Mesothelial cell of epicardium (in vitro differentiated cells): Measurements from ENCODE around the gene ATP2C2. TPM values are rescaled to one million over a fixed set of nuclear protein-coding genes. Genes with fewer than 3 reads are reported as not detected.
A peak's percentile ranks its signal among the peaks of the same experiment; 100 is the strongest.

Experiments used
- DNase-seq, 2 experiments: peaks; one replicate each; pipeline ENCODE4 v3.0.0; 2021; ENCODE audit warnings: low spot score in 2 of 2; ENCODE audit not compliant: unreplicated experiment in 2 of 2
- H3K27ac Mint-ChIP-seq: 2 replicates; pipeline ENCODE4 v1.8.0; 2021; ENCODE audit warnings: mixed read lengths
- H3K27me3 Mint-ChIP-seq: 2 replicates; pipeline ENCODE4 v1.8.0; 2021; ENCODE audit warnings: low read depth, mixed read lengths
- H3K36me3 Mint-ChIP-seq: 2 replicates; pipeline ENCODE4 v1.8.0; 2021; ENCODE audit warnings: mixed read lengths
- H3K4me1 Mint-ChIP-seq: 2 replicates; pipeline ENCODE4 v1.8.0; 2021; ENCODE audit warnings: mixed read lengths
- H3K4me3 Mint-ChIP-seq: 2 replicates; pipeline ENCODE4 v1.8.0; 2021; ENCODE audit warnings: mild to moderate bottlenecking, moderate library complexity, mixed read lengths
- H3K9me3 Mint-ChIP-seq: 2 replicates; pipeline ENCODE4 v1.8.0; 2021; ENCODE audit warnings: mixed read lengths
- total RNA-seq: library from RNA; stranded (reverse); gene quantifications from 3 replicates; pipeline ENCODE4 v1.2.1, GENCODE V29; 2021
- TF ChIP-seq, protein P1 (sequence below): fragments of 200-600 bp; sonication (generic); IDR thresholded peaks from one replicate; pipeline ENCODE4 v1.5.0; 2021; ENCODE audit warnings: antibody characterized with exemption; ENCODE audit not compliant: unreplicated experiment

The ATP2C2 gene
- total RNA-seq, 1 donor from 2014 or later, result 47.7 TPM

- no peak for DNase-seq
- Mint-ChIP-seq H3K9me3 (no peaks in the 10 kb centered on the region), H3K4me1 (peaks cover 34% of the 10 kb centered on the region), H3K27me3 (no peaks in the 10 kb centered on the region), H3K36me3 (peaks cover 10% of the 10 kb centered on the region), H3K27ac (no peak overlapping the region), H3K4me3 (no peak overlapping the region)
- TF ChIP-seq, protein P1, sequence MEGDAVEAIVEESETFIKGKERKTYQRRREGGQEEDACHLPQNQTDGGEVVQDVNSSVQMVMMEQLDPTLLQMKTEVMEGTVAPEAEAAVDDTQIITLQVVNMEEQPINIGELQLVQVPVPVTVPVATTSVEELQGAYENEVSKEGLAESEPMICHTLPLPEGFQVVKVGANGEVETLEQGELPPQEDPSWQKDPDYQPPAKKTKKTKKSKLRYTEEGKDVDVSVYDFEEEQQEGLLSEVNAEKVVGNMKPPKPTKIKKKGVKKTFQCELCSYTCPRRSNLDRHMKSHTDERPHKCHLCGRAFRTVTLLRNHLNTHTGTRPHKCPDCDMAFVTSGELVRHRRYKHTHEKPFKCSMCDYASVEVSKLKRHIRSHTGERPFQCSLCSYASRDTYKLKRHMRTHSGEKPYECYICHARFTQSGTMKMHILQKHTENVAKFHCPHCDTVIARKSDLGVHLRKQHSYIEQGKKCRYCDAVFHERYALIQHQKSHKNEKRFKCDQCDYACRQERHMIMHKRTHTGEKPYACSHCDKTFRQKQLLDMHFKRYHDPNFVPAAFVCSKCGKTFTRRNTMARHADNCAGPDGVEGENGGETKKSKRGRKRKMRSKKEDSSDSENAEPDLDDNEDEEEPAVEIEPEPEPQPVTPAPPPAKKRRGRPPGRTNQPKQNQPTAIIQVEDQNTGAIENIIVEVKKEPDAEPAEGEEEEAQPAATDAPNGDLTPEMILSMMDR, result no peak
Observed at GRCh38 chr16:84408314-84408690, 40.0 kb downstream of the ATP2C2 start.

GRCh38 chr16:84408856-84409255 is 40.5 kb downstream of the ATP2C2 start:
- Mint-ChIP-seq H3K36me3 (peaks cover 15% of the 10 kb centered on the region), H3K27ac (peak overlapping the region; percentile 53), H3K27me3 (no peaks in the 10 kb centered on the region), H3K4me3 (no peak overlapping the region), H3K9me3 (no peaks in the 10 kb centered on the region), H3K4me1 (peaks cover 35% of the 10 kb centered on the region)
- no peak for DNase-seq
- TF ChIP-seq, protein P1, result no peak

DNA sequence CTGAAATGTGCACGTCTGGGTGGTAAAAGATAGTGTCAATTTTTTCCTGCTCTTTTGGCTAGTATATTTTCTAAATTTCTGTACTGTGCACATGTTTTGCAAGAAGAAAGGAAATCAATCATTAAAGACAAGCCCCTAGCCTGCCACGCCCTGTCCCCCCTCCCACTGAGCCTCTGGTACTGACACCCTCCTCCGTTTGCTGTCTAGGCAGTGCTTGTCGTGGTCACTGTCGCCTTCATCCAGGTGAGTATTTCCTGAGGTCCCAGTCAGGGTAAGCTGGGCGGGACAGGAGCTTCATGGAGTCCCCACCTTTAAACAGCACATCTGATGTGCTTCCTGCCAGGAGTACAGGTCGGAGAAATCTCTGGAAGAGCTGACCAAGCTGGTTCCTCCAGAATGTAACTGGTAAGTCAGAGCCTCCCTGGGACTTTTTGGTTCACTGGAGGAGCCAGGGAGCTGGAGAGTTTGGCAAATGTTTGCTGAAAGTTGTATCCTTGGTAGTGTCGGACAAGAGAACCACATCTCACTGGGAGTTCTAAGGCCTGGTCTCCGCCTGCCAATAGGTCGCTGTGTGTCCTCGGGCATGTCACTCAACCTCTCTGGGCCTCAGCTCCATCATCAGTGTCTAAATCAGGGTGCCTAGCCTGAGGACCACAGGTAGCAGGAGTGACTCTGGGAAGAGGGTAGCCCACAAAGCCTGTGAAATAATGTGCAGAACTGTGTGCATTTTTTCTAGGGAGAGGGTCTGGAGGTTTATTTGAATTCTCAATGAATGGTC is 42.2 kb downstream of the ATP2C2 start:
- H3K27ac Mint-ChIP-seq, result peak overlapping the region; percentile 78
- peaks cover 11% of the 10 kb centered on the region for H3K36me3 Mint-ChIP-seq

DNA sequence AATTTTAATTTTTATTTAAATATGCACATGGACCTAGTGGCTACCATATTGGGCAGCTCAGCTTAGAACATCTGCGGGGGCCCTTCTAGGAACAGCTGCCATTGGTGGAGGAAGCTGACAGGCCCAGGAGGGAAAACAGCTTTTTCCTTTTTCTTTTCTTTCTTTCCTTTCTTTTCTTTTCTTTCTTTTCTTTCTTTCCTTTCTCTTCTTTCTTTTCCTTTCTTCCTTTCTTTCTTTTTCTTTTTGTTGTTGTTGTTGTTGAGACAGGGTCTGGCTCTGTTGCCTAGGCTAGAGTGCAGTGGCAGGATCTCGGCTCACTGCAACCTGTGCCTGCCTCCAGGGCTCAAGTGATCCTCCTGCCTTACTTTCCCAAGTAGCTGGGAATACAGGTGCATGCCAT is 43.4 kb downstream of the ATP2C2 start:
- no peaks in the 10 kb centered on the region for H3K27me3 Mint-ChIP-seq
- peaks cover 11% of the 10 kb centered on the region for H3K36me3 Mint-ChIP-seq
- no peak for DNase-seq
- no peaks in the 10 kb centered on the region for H3K9me3 Mint-ChIP-seq
- H3K4me1 Mint-ChIP-seq, result peaks cover 58% of the 10 kb centered on the region
- H3K27ac Mint-ChIP-seq, result peak overlapping the region; percentile 85
- TF ChIP-seq, protein P1, result no peak
- H3K4me3 Mint-ChIP-seq, result no peak overlapping the region

More for the DNA sequence above, 42.2 kb downstream of the ATP2C2 start:
- peaks cover 47% of the 10 kb centered on the region for H3K4me1 Mint-ChIP-seq
- H3K9me3 Mint-ChIP-seq, result no peaks in the 10 kb centered on the region
- DNase-seq, result no peak
- no peak overlapping the region for H3K4me3 Mint-ChIP-seq
- no peaks in the 10 kb centered on the region for H3K27me3 Mint-ChIP-seq
- TF ChIP-seq, protein P1, result no peak

- Mint-ChIP-seq H3K4me1 (peaks cover 61% of the 10 kb centered on the region), H3K27me3 (no peaks in the 10 kb centered on the region), H3K36me3 (peaks cover 11% of the 10 kb centered on the region), H3K9me3 (no peaks in the 10 kb centered on the region), H3K27ac (peak overlapping the region; percentile 28), H3K4me3 (no peak overlapping the region)
- TF ChIP-seq, protein P1, result no peak
- DNase-seq, result no peak
Observed at GRCh38 chr16:84412262-84412661, 43.9 kb downstream of the ATP2C2 start.
